Smooth muscle cell of trachea (primary cell): ENCODE results near the gene ZNF683. TPM values are rescaled to one million over a fixed set of nuclear protein-coding genes. Genes with fewer than 3 reads are reported as not detected.

Experiments
- total RNA-seq: library from RNA; depleted of rRNA; stranded (reverse); fragments of >200 nt; gene quantifications from 2 replicates; pipeline ENCODE4 v1.2.1, GENCODE V29; 2014

The ZNF683 gene
- not detected in 2 replicates for total RNA-seq

DNA sequence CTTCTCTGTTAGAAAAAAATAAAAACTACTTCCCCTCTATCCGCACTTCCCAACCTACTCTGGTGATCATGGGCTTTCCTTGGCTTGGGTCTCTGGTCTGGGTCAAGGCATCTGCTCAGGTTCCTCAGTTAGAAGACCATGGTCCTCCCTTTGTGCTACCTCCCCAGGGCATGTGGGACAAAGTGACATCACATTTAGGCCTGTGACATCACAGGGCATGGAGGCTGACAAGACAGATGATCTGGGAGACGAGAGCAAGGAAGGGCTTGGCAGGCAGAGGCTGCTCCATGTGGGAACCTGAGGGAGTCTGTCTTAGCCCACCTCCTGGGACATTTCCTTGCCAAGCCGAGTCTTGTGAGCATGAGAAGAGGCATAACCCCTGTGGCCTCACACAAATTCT lies at the start of gene ZNF683:
Gene ZNF683, minus strand, starts transcription at position 140 of the 400 bp plus-strand sequence. CDS start 4,179 bp downstream, outside the sequence.

DNA sequence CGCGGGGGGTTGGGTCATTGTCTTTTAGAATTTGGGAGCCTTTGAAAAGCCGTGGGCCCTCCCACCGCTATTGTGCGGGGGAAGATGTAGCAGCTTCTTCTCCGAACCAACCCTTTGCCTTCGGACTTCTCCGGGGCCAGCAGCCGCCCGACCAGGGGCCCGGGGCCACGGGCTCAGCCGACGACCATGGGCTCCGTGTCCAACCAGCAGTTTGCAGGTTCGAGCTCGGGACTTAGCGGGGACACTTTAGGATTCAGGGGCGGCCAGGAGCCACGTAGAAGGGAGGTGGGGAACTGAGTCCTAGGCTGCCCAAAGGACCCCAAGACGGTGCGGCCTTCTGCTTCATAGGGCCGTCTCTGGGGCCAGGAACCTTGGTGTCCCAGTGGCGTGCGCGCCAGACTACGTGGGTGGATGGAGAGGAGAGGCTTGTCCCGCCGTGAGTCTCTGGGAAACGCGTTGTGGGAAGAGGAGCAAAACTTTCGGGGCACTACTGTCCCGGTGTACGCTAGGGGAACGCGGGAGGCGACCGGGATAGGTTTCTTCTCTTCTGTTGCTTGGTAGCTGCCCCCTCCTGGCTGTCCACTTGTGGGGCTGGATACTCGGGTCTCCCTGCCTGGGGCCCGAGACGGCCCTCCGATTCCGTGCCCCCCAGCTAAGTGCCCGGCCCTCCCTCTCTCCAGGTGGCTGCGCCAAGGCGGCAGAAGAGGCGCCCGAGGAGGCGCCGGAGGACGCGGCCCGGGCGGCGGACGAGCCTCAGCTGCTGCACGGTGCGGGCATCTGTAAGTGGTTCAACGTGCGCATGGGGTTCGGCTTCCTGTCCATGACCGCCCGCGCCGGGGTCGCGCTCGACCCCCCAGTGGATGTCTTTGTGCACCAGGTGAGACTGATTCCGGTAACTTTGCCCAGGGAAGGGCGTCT lies 38.4 kb upstream of the ZNF683 start, which contains the start of gene LIN28A:
Gene LIN28A, plus strand, starts transcription at position 112 of the 918 bp plus-strand sequence. Its CDS starts 75 bp downstream, at position 187.

DNA sequence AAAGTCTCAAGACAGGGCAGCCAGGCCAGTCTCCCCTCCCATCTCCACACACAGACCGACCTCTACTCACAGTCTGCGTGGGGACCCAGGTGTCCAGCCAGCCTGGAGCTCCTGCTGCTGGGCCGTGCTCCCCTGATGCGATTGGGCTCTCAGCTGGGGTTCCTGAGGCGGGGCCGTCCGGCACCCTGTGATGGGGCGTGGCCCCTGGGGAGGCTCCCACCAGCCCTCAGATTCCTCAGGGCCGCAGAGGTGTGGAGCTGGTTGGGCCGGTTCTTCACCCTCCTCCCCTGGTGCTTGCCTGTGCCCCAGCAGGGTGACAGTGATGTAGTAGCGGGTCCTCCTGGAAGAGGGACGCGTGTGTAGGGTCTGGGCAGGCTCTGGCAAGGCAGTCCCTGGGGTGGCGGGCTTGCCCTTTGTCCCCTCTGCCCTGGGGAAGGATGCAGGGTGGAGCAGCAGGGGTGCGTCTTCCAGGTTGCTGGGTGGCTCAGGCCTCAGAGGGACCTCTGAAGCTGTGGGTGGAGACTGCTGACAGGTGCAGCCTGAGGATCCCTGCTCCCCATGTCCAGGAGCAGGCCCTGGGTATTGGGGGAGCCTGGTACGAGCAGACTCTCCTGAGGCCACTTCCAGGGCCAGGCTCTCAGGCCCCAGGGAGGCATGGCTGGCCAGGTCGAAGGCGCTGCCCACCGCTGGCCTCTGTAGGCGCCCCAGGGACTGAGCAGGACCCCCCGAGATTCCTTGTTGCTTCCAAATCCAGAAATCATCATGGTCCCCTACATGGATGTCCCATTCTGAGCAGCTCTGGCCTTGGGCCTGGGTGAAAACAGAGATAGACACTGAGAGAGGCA lies 18.4 kb downstream of the ZNF683 start, which contains the start of gene CRYBG2:
Gene CRYBG2, minus strand, starts transcription at position 155 of the 845 bp plus-strand sequence. CDS start 7,473 bp downstream, outside the sequence.

DNA sequence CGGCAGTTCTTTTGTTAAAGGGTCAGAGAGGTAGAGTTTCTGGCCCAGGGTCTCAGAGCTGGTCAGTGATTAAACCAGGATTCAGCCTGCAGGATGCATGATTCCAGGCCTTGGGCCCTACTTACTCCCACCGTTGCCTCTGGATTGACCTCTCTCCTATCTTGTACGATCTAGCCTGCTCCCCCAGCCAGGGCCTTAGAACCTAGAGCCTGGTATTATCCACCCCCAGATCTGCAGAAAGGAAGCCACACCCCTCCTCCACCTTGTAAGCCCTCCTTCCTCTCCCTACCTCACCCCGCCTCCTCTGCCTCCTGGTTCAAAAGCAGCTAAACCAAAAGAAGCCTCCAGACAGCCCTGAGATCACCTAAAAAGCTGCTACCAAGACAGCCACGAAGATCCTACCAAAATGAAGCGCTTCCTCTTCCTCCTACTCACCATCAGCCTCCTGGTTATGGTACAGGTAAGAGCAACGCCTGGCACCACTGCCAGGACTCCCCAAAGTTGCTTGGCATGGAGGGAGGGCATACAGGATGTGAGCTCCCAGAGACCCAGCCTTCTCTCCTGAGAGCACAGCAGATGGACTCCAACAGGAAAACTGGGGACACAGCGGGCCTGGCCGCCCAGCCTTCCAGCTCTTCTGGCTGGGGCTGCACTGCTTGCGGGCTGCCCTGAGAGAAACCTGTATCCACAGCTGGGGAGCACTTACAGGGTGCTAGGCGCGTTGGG lies 54.8 kb downstream of the ZNF683 start, which contains the start of gene CD52:
Gene CD52, plus strand, starts transcription at position 347 of the 726 bp plus-strand sequence. Its CDS starts 60 bp downstream, at position 407.

Other genes with a start within 250 kb of the ZNF683 start
- gene FAM110D, start 213.7 kb downstream of the ZNF683 start, total RNA-seq, result not detected in 2 replicates
- gene C1orf232, start 203.8 kb downstream of the ZNF683 start, total RNA-seq, result not detected in 2 replicates
- 15.3 and 23.2 TPM in 2 replicates for gene ZNF593, start 202.8 kb downstream of the ZNF683 start, total RNA-seq
- gene ZNF593OS, start 200.9 kb downstream of the ZNF683 start, total RNA-seq, result not detected in 2 replicates
- 0.17 TPM in 1 of 2 replicates, not detected in the other for gene CNKSR1, start 195.3 kb downstream of the ZNF683 start, total RNA-seq
- gene CATSPER4, start 182.1 kb downstream of the ZNF683 start, total RNA-seq, result not detected in 2 replicates
- gene CEP85, start 138.6 kb downstream of the ZNF683 start, total RNA-seq, result 3.3 and 7.9 TPM in 2 replicates
- 36.8 and 70.3 TPM in 2 replicates for gene SH3BGRL3, start 92.7 kb downstream of the ZNF683 start, total RNA-seq
- gene UBXN11, start 66.1 kb downstream of the ZNF683 start, total RNA-seq, result 3.6 and 6.3 TPM in 2 replicates
- gene CD52, start 54.8 kb downstream of the ZNF683 start, total RNA-seq, result not detected in 2 replicates
- under 0.01 TPM in 1 of 2 replicates, not detected in the other for gene CRYBG2, start 18.6 kb downstream of the ZNF683 start, total RNA-seq
- gene LIN28A, start 38.1 kb upstream of the ZNF683 start, total RNA-seq, result not detected in 2 replicates
- gene DHDDS, start 59.6 kb upstream of the ZNF683 start, total RNA-seq, result 58.6 and 67.2 TPM in 2 replicates
- 166 and 426 TPM in 2 replicates for gene HMGN2, start 99.7 kb upstream of the ZNF683 start, total RNA-seq
- gene RPS6KA1, start 157.0 kb upstream of the ZNF683 start, total RNA-seq, result 1.0 and 2.2 TPM in 2 replicates